ENCODE results near the gene VPS4A.
"Not testable (repeated sequence)": the region's sequence is repeated elsewhere in the genome, so short reads cannot be mapped to it uniquely, and the experiment has no call there.

VPS4A gene

DNA sequence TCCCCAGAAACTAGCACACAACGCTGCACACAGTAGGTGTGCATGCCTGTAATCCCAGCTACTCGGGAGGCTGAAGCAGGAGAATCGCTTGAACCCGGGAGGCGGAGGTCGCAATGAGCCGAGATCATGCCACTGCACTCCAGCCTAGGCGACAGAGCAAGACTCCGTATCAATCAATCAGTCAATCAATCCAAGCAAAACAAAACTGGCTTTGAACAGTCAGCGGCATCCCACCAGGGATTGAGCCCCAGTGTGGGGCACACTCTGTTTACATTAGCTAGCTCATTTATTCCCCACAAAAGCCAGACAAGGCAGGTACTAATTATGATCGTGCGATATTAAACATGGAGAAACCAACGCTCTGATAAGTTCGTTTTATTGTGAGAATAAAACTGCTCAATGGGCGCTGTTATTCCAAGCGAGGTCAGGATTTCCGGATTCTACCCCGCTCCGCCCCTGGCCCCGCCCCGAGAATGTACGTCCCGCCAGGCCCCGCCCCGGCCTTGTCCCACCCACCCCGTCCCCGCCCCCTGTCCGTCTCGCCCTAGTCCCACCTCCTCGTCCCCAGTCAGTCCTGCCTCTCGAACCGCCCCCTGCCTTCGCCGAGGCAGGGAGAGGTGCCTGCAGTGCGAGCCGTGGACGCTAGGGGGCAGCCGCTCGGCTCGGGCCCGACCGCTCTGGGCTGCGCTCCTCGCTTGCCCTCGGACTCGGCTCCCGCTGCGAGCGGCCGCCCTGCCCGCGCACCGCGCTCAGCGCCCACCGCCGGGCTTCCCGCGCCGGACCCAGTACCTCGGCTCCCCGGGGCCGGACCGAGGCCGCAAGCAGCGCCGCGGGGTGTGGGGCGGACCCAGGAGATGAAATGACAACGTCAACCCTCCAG lies at the start of gene VPS4A:
Gene VPS4A (plus strand): TSS at position 698 of the 880 bp plus-strand sequence. CDS start 162 bp downstream, at position 860.
- peak; percentile 88 for DNase-seq (ENCODE audit: low spot score)

DNA sequence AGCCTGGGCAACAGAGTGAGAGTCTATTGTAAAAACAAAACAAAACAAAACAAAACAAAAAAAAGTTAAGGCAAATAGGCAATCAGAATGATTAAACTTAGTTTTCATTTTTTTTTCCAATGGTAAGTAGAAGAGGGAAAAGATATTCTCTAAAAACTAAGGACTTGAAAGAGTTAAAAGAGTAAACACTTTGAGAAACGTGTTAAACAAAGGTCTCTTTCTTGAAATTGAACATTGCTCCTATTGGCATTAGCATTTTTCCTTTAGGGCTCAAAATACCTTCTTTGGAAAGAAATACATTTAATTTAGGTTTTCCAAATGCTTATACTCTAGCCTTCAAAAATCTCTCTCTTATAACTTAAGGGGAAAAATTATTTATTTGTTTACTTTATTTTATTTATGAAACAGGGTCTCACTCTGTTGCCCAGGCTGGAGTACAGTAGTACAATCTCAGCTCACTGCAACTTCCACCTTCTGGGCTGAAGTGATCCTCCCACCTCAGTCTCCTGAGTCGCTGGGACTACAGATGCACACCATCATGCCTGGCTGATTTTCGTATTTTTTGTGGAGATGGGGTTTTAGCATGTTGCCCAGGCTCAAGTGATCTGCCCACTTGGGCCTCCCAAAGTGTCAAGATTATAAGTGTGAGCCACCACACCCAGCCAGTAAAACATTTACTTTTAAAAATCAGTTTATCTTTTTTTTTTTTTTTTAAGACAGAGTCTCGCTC lies 44.7 kb upstream of the VPS4A start:
- DNase-seq (ENCODE audit: low spot score) = no peak

DNA sequence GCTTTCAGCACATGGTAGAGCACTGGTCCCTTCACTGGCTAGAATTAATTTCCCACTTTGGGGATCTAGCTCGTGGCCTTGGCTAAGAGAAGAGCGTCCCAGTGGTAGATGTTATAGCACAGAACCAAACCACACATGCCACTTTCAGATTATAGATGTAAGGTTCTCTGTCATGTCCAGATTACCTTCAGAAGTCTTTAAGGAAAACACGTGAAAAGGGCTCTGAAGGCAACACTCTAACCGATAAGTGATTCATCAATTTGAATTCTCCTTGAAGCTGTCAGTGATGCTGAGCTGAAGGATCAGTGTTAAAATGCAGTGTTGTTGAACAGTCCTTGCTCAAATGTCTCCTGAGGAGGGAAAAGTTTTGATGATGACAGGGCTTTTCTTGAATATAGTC lies 43.5 kb upstream of the VPS4A start:
- no peak for DNase-seq (ENCODE audit: low spot score)

DNA sequence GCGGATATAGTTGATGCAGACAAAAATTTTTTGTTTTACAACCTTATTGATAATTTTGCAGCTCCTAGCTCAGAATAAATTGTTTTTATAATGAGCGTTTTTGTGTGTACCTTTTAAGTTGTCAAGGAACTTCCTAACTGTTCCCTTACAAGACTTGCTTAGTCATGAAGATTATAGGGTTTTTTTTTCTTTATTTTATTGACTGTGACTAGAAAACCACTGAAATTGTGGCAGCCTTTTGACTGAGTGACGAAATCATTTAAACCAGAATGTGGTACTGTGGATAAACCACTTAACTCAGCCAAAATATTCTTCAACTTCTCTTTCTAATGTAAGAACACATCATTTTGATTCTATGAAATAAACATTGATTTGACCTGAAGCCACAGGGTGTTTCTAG lies 40.8 kb upstream of the VPS4A start:
- DNase-seq (ENCODE audit: low spot score) = no peak

DNA sequence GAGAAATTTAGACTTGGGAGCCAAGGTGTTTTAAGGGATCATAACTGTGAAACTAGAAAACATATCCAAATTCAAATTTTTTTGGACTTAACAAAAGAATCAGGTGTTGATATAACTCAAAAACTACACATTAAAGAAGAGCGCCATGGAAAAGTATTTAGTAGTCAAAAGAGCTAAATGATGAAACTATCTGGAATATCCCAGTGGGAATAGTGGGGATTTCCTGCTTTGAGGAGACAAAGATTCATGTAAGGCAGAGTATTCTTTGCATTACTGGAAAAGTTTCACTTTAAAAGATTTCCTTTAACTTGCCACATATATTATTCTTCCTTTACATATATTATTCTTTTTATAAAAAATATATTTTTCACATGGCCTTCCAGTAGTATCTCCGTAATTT lies 40.3 kb upstream of the VPS4A start:
- DNase-seq (ENCODE audit: low spot score) = no peak

DNA sequence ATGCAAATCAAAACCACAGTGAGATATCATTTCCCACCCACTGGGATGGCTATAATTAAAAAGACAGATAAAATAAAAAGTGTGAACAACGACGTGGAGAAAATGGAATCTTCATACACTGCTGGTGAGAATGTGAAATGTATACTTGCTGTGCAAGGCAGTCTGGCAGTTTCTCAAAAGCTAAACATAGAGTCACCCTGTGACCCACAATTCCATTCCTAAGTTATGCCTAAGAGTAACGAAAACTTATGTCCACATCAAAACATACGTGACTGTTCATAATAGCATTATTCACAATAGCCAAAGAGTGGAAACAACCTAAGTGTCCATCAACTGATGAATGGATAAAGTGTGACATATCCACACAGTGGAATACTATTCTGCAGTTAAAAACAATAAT lies 38.1 kb upstream of the VPS4A start:
- DNase-seq (ENCODE audit: low spot score) = no peak

DNA sequence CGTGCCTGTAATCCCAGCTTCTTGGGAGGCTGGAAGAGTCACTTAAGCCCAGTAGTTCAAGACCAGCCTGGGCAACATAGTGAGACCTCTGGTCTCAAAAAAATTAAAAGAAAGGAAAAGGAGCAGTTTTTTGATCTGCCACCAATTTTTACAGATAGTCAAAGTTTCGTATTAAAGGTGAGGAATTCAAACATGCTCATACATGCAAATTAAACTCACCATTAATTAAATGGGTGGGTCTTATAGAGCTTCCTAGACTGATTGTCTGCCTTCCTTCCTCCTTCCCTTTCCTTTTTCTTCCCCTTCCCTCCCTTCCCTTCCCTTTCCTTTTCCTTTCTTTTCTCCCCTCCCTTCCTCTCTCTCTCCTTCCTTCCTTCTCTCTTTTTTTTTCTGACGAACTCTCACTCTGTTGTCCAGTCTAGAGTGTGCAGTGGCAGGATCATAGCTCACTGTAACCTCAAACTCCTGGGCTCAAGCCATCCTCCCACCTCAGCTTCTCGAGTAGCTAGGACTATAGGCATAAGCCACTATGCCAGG lies 36.4 kb upstream of the VPS4A start:
- no peak for DNase-seq (ENCODE audit: low spot score)

DNA sequence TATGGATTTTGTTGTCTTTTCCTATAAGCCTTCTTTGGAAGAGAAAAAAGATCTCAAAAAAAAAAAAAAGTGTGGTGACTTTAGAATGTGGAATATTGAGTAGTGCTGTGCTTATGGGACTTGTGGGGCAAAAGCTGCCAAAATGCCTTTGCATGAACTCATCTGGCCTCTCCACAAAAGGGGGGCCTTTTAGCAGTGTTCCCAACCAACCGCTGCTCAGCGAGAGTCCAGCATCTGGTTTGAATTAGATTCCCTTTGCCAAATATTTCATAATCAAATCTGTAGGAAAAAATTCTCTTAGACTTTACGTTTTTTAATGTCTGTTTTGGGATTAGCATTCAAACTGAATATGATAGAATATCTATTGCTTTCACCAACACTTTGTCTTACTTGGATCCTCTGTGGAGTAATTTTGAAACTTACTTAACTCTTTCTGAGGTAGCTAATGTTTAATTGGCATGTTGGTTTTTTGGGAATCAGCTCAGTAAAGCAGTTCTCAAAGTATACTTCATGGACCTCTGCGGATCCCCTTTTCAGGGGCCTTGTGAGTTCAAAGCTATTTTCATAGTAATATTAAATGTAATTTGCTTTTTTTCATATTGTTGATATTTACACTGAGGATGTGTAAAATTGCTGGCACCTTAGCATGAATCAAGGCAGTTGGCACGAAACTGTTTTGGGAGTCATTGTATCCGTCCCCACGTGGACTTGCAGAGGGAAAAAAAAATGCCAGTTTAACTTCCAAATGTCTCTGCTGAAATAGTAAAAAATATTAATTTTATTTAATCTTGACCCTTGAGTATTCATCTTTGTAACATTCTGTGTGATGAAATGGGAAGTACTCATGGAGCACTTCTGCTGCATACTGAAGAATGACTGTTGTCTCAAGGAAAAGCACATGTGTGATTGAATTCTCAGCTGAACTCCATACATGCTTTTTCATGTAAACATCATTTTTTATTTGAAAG lies 34.7 kb upstream of the VPS4A start:
- DNase-seq (ENCODE audit: low spot score) = no peak

DNA sequence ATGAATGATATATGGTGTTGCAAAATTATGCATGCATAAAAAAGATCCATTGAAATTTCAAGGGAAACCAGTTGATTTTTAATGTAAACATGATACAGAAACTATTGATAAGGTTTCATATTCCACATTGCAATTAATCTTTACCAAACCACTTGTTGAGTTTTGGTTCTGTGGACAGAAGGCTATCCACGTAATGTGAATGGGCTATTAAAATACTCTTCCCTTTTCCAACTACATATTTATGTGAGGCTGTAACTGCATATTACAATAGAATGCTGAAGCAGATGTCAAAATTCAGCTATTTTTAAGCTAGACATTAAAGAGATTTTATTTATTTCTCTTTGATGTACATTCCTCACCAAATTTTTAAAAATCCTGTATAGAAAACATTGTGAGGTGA lies 33.7 kb upstream of the VPS4A start:
- DNase-seq (ENCODE audit: low spot score) = no peak

DNA sequence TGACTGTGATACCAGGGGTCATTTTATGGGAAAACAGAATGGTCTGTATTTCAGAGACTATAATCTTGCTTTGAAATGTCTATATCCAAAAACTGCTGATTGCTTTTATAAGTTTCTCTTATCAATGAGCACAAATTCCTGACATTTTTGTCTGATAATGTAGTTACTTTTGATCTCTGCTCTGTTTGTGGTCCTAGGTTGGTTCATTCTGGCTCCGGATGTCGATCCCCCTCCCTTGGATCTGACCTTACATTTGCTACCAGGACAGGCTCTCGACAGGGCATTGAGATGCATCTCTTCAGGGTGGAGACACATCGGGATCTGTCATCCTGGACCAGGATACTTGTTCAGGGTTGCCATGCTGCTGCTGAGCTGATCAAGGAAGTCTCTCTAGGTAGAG lies 27.3 kb upstream of the VPS4A start:
- peak; percentile 27 for DNase-seq (ENCODE audit: low spot score)

DNA sequence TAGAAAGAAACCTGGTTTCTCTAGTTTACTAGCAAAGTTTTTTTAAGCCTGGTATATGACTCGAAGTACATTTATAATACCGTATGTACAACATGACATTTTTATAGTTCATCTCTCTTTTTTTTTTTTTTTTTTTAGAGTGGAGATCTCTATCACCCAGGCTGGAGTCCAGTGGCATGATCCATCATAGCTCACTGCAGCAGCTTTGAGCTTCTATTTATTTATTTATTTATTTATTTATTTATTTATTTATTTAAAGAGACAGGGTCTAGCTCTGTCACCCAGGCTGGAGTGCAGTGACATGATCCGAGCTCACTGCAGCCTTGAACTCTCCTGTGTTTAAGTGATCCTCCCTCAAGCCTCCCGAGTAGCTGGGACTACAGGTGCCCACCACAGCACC lies 25.9 kb upstream of the VPS4A start:
- DNase-seq (ENCODE audit: low spot score) = no peak

DNA sequence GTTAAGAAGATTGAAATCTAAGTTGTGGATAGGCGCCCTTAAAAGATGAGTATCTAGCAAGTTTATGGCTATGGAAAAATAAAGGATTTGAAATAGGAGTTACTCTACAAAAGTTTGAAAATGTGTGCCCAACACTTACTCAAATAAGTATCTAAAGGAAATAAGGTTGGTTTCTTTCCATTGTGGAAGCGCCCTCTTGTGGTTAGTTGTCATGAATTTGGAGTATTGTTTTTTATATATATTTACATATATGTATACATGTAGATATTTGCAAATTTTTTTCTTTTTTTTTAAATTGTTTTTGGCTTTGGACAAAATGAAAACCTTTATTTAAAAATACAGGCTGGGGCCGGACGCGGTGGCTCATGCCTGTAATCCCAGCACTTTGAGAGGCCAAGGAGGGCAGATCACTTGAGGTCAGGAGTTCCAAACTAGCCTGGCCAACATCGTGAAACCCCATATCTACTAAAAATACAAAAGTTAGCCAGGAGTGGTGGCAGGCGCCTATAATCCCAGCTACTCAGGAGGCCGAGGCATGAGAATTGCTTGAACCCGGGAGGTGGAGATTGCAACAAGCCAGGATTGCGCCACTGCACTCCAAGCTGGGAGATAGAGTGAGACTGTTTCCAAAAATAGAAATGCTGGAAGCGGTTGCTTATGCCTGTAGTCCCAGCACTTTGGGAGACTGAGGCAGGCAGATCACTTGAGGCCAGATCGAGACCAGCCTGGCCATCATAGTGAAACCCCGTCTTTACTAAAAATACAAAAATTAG lies 24.0 kb upstream of the VPS4A start:
- DNase-seq (ENCODE audit: low spot score) = peak; percentile 16

DNA sequence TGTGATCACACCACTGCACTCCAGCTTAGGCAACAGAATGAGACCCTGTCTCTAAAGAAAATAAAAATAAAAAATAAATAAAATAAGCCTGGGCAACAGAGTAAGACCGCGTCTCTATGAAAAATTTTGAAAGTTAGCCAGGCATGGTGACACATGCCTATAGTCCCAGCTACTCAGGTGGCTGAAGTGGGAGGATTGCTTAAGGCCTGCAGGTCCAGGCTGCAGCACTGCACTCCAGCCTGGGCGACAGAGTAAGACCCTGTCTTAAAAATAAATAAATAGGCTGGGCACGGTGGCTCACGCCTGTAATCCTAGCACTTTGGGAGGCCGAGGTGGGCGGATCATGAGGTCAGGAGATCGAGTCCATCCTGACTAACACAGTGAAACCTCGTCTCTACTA lies 19.5 kb upstream of the VPS4A start:
- not testable (repeated sequence) for DNase-seq (ENCODE audit: low spot score)

DNA sequence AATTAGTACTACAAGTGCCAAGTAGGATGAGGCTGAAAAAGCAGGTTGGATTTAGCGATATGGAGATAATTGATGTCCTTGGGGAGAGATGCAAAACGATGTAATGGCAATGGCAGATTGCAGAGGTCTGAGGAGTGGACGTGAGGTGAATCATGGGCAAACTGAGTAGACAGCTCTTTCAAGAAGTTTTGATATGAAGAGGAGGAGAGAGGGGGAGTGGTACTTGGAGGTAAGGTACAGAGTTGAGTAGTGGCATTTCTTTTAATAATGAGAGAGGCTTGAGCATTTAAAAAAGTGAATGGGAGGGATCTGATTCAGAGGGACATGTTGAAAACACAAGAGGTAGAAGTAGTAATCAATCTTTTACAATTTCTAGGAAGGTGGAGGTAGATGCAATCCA lies 17.7 kb upstream of the VPS4A start:
- DNase-seq (ENCODE audit: low spot score) = no peak

DNA sequence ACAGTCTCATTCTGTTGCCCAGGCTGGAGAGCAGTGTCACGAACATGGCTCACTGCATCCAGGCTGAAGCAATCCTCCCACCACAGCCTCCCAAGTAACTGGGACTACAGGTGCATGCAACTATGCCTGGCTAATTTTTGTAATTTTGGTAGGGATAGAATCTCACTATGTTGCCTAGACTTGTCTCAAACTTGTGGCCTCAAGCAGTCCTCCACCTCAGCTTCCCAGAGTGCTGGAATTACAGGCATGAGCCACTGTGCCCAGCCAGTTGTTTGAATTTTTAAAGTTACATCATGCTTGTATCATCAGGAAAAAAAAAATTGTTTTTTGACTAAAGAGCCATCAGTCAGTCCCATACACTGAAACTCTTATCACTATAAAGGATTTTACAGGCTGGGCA lies 17.1 kb upstream of the VPS4A start:
- DNase-seq (ENCODE audit: low spot score) = no peak

DNA sequence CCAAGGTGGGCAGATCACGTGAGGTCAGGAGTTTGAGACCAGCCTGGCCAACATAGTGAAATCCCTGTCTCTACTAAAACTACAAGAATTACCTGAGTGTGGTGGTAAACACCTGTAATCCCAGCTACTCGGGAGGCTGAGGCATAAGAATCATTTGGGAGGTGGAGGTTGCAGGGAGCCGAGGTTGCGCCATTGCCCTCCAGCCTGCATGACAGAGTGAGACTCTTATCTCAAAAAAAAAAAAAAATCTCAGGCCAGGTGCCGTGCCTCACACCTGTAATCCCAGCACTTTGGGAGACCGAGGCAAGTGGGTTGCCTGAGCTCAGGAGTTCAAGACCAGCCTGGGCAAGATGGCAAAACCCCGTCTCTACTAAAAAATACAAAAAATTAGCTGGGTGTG lies 14.4 kb upstream of the VPS4A start:
- DNase-seq (ENCODE audit: low spot score) = not testable (repeated sequence)

DNA sequence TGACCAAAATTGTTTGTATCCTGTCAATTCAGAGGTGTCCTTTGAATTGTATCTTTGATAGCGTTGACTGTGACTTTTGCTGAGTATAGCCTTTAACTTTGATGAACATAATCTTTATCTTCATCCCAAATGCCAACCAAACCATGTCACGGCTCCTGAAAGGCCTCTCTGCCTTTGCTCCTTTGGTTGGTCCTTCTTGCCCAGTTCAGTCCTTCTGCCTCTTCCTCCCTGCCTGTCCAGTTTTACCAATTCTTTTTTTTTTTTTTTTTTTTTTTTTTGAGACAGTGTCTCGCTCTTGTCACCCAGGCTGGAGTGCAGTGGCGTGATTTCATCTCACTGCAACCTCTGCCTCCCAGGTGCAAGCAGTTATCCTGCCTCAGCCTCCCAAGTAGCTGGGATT lies 12.9 kb upstream of the VPS4A start:
- DNase-seq (ENCODE audit: low spot score) = no peak

DNA sequence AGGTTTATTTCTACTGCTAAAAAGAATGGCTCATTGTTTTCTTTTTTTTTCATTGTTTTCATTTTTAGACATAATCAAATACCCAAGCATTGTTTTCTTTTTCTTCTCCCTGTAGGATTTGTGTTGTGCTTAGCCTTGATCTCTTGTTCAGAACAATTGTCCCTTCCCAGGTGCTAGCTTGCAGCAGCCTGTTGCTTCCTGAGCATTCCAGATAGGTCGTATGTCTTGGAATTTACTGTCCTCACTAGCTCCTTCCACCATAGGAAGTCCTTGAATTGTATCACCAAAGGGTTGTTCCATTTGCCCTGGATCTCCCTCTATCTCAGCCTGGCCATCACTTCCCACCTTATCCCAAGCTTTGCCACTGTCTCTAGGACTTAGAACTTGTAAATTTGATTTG lies 10.0 kb upstream of the VPS4A start:
- no peak for DNase-seq (ENCODE audit: low spot score)

DNA sequence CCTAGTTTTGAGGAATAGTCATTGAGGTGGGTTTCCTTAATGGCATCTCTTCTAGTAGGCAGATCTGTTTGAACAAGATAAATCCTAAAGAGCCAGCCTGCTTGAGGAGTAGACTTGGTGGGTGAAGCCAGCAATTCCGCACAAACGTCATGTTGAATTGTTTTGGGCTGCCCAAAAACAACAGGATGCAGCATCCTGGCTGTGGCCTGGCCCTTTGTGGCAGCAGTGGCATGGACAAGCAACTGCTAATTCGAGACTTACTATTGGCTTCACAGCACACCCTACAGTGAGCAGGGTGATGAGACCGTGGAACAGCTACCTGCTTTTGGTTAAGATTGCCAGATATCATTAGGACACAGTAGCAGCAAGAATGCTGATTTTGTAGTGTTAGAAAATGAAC lies 9.3 kb upstream of the VPS4A start:
- no peak for DNase-seq (ENCODE audit: low spot score)

DNA sequence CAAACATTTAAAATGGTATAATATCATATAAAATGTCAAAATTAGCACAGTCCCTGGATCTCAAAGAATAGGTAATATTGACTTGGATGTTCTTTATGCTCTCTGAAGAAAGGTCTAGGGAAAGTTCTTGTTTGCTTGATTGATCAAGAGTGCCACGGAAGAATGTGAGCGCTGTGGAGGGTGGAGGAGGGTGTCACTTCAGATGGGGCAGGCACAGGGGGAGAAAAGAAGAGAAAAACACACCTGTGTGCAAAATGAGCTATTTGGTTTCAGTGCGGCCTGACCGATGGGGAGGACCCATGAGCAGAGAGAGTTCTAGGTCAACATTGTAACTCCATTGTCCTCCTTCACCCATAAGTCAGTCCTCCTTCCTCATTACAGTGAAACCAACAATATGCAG lies 8.8 kb upstream of the VPS4A start:
- no peak for DNase-seq (ENCODE audit: low spot score)

DNA sequence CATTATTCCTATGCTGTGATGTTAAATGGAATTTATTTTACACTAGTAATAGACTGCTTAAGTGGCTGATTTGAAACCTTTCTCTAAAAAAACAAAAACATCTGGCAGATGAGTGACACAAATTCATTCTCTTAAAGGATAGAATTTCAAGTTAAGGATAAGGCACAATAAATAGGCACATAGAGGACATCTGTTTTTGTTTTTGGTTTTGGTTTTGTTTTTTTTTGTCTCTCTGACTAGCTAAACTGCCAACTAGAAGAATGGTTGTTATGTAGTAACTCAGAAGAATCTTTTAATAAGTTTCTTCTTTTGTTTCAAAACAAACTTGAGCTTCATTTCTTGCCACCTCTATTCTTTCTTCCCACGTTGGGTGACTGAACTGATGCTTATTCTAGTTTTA lies 5.1 kb upstream of the VPS4A start:
- no peak for DNase-seq (ENCODE audit: low spot score)
